NCI-H1092 treated with DMSO at 0.1 percent for 48 hours (cell line): ENCODE data around the gene NDUFB8.

Source experiments
- DNase-seq: peaks from one replicate; lab custom pipeline; 2025; lab: John Stamatoyannopoulos, UW

NDUFB8 gene

GRCh38 chr10:100537475-100537874, 7.8 kb upstream of the NDUFB8 start:
- no peak for DNase-seq

GRCh38 chr10:100535715-100536353, 6.2 kb upstream of the NDUFB8 start, which contains the start of gene HIF1AN:
Gene HIF1AN, plus strand, starts transcription at chr10:100535943. Its CDS starts 16 bp downstream, at chr10:100535959.
- peak; percentile 93 for DNase-seq

GRCh38 chr10:100535338-100535714, 5.7 kb upstream of the NDUFB8 start:
- no peak for DNase-seq

DNA sequence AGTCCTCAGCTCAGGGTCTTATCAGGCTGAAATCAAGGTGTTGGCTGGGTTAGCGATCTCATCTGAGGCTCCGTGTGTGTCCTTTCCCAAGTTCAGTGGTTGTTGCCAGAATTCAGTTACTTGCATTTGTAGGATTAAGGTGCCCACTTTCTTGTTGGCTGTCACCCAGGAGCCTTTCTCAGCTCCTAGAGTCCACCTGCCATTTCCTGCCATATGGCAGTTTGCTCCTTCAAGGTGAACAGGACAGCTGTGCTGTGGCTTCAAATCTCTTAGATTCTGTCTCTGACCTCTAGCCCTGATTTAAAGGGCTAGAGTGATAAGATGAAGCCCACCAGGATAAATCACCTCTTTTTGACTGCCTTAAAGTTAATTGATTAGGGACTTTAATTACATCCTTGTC, 5.1 kb upstream of the NDUFB8 start:
- DNase-seq, result no peak

DNA sequence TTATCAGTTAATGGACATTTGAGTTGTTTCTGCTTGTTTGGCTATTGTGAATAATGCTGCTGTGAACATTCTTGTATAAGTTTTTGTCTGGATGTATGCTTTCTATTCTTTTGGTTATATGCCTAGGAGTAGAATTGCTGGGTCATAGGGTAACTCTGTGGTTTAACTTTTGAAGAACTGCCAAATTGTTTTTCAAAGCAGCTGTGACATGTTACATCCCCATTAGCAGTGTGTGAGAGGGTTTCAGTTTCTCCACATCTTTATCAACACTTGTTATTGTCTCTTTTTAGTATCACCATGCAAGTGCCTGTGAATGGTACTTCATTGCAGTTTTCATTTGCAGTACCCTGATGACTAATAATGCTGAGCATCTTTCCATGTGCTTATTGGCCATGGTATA, 2.1 kb upstream of the NDUFB8 start:
- no peak for DNase-seq

DNA sequence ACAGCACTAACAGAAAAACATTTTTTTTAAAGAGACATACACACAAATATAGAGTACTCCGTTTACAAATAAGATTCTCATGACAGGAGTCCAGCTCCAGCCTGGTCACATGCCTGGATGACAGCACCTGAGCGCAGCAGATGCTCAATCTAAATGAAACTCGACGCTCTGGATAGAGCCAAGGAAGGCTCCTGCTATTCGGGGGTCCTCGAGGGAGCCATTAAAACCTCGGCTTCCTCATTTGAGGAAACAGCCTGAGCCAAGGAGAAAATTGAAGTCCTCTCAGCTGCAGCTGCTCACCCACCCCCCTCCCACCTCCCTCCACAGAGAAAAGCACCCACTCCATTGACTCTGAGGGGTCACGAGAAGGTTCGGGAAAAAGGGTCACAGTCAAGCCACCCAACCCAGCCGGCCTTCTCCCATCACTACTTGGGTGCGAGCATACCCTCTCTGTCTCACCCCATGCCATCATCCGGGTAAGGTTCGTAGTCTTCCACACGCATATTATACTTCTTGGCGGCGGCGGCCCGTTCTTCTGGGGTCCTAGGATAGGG, 673 bp downstream of the NDUFB8 start:
- peak; percentile 3 for DNase-seq

GRCh38 chr10:100528123-100528886, 1.4 kb downstream of the NDUFB8 start:
- no peak for DNase-seq

DNA sequence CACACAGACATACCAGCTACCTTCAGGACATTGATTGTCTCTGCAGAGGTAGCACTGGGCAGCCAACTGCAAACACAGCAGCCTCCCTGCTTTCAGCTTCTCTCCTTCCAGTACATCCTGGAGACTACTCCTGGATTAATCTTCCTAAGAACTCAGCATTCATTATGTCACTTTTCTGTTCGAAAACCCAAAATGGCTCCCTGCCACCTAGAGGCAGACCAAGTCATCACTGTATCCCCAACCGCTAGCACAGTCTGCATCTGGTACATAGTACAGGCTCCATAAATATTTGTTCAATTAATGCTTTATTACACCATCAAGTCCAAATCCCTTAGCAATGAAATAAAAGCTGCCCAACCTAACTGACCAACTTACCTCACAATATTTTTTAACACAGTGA, 5.0 kb downstream of the NDUFB8 start:
- no peak for DNase-seq

DNA sequence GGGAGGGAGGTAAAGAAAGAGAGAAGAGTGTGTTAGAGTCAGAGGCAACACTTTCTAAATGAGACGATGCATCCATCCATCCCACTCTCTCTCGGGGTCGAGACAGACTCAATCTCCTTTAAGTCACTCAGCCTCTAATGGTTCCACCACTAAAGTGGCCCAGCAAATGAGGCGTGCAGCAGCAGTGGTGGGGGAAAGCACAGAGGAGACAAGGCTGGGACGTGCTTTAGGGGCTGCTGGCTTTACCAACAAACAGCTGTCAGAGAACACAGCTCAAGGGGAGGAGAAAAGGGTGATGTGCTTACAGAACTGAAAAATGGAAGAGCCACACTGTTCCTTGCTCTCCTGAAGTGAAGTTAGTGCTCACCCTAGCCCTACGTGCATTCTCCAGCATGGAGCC, 5.5 kb downstream of the NDUFB8 start:
- DNase-seq, result no peak

DNA sequence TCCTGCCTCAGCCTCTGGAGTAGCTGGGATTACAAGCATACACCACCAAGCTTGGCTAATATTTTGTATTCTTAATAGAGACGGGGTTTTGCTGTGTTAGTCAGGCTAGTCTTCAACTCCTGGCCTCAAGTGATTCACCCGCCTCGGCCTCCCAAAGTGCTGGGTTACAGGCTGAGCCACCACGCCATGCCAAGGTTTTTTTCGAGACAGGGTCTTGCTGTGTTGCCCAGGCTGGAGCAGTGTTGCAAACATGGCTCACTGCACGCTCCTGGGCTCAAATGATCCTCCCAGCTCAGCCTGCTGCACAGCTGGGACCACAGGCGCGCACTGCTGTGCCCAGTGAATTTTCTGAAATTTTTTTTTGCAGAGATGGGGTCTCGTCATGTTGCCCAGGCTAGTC, 6.7 kb downstream of the NDUFB8 start:
- DNase-seq, result no peak

- no peak for DNase-seq
Measured at GRCh38 chr10:100522107-100522801, 7.4 kb downstream of the NDUFB8 start.

GRCh38 chr10:100520811-100521210, 8.9 kb downstream of the NDUFB8 start:
- no peak for DNase-seq

GRCh38 chr10:100519311-100520051, 10.2 kb downstream of the NDUFB8 start, which contains the start of gene SEC31B:
Gene SEC31B, minus strand, starts transcription at chr10:100519861. Its CDS starts 2,909 bp downstream, at chr10:100516952.
- DNase-seq, result no peak

DNA sequence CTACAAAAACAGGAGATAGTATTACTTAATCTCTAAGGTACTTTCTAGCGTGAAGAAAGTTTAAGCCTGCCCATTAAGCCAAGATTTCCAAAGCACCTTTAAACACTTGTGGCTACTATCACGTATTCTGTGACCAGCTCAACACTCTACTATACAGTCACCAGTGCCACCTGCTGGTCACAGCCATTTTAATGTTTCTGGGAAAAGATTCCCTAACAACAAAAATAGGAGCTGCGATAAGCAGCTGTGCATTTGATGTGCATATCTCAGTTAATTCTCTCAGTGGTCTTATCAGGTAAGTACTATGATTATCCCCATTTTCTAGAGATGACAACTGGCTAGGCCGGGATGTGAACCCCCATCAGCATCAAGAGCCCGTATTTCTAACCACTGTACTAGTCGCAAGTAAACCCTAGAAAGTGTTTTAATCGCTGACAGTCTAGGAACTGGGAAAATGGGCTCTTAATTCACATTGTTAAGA, 10.9 kb downstream of the NDUFB8 start:
- peak; percentile 24 for DNase-seq

- DNase-seq, result no peak
Measured at GRCh38 chr10:100516847-100517246, 12.8 kb downstream of the NDUFB8 start.

- DNase-seq, result no peak
Measured at GRCh38 chr10:100515612-100516011, 14.1 kb downstream of the NDUFB8 start.

DNA sequence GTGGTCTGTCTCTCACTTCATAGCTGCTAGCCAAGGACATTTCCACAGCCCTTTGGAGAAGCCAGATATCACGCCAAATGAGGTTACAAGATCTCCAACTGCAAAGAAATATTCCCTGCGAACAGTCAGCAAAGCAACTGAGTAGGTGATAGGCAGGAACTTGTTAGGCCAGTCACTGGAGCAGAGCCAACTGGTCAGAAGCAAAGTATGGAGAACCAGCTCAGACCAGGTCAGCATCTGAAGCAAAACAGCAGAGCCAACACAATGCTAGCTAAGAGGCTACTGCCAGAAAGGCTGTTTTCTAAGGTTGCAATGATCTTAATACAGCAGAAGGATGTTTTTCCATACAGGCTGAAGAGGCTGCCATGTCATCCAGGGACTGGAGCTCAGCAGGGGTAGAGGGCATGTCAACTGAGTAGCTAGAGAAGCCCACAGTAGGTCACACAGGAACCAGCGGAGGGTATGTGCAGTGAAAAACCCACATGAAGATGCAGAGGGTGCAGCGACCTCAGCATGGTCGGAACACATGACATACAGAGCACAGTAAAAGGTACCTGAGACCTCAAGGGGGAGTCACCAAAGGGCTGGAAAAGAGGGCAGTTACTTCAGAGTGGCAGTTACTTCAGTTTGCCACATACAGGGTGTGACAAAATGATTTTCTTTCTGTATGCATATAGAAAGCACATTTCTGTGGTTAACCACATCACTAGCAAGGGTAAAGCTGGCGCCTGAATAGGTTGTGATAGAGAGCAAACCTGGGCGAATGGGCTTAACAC, 18.9 kb downstream of the NDUFB8 start:
- no peak for DNase-seq

GRCh38 chr10:100509241-100509840, 20.3 kb downstream of the NDUFB8 start:
- DNase-seq, result no peak

GRCh38 chr10:100508691-100509150, 20.9 kb downstream of the NDUFB8 start:
- DNase-seq, result peak; percentile 26

DNA sequence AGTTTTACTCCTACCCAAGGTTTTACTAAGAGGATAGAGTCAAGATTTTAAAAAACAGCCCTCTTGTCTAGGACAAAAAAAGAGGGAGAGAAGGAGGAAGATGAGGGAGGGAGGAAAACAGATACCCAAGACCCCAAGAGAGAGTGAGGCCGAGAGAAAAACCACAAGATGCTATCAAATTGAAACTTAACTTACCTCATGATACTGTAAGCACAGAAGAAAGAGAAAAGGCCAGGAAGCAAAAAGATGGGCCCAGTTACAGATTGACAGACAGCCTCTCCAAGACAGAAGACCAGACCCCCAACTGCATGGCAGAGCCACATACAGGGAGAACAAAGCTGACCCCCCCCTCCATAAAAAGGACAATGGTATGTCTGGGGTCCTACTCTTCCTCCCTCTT, 21.4 kb downstream of the NDUFB8 start:
- no peak for DNase-seq
